Heart right ventricle (tissue), 16 donors: Measurements from ENCODE around the gene MAP3K7. TPM values are rescaled to one million over a fixed set of nuclear protein-coding genes. Genes with fewer than 3 reads are reported as not detected.

Source experiments
- ATAC-seq, 8 donors: fragments of 200-7000 bp; cut with Tn5 transposase; one replicate each; pipeline ENCODE4 v1.9.1; 2020; ENCODE audit warnings: mild to moderate bottlenecking in 8 of 8, moderate library complexity in 8 of 8, moderate number of reproducible peaks in 1 of 8
- DNase-seq, 2 donors: peaks; one replicate each; pipeline ENCODE4 v3.0.0-alpha.2; 2020
- H3K27ac ChIP-seq, 10 donors: fragments of 200-600 bp; sonication (generic) in 2 of 10; one replicate each; pipeline versions ENCODE4 v1.5.0 to v1.8.0; 2020 to 2022; ENCODE audit warnings: mild to moderate bottlenecking in 3 of 10
- H3K27me3 ChIP-seq, 7 donors: fragments of 200-600 bp; one replicate each; pipeline ENCODE4 v1.8.0; 2021 to 2022; ENCODE audit warnings: mild to moderate bottlenecking in 2 of 7
- H3K36me3 ChIP-seq, 9 donors: fragments of 200-600 bp; sonication (generic) in 1 of 9; one replicate each; pipeline versions ENCODE4 v1.5.0 to v1.8.0; 2020 to 2022; ENCODE audit warnings: mild to moderate bottlenecking in 2 of 9
- H3K4me1 ChIP-seq, 9 donors: fragments of 200-600 bp; sonication (generic) in 1 of 9; one replicate each; pipeline versions ENCODE4 v1.5.0 to v1.8.0; 2020 to 2022; ENCODE audit warnings: mild to moderate bottlenecking in 4 of 9
- H3K4me3 ChIP-seq, 10 donors: fragments of 200-600 bp; sonication (generic) in 2 of 10; one replicate each; pipeline versions ENCODE4 v1.5.0 to v1.8.0; 2020 to 2022; ENCODE audit warnings: mild to moderate bottlenecking in 7 of 10, moderate library complexity in 2 of 10
- H3K9me3 ChIP-seq, 11 donors: fragments of 200-600 bp in 10 of 11; sonication (generic) in 2 of 11; one replicate each; pipeline versions ENCODE4 v1.5.0 to v1.8.0; 2013 to 2022; ENCODE audit warnings: mild to moderate bottlenecking in 2 of 11, control low read depth in 1 of 11, moderate library complexity in 1 of 11
- WGBS, 2 donors: extraction: QIAGEN DNeasy Blood & Tissue Kit; methylation state at CpG; one replicate each; pipeline ENCODE4 v1.1.7; 2013; ENCODE audit warnings: inconsistent platforms in 1 of 2; 5-methylcytosine and 5-hydroxymethylcytosine counted together
- intact Hi-C, 10 donors: fragments of 100-400 bp; cut with DNase I; formaldehyde crosslinking; loops; one replicate each; pipeline versions ENCODE4 v1.11.1 to v1.14.2; 2022
- polyA plus RNA-seq, 2 donors: library from polyadenylated mRNA; stranded (reverse); fragments of 200-250 nt; gene quantifications; one replicate each; pipeline ENCODE4 v1.2.3, GENCODE V29; 2013
- total RNA-seq, 10 donors: library from RNA; stranded (reverse); fragmentation: NEBNext Ultra II Directional in 3 of 10; extraction: Animal tissue kit (Norgen Biotek cat#: 25700) in 3 of 10; gene quantifications; one replicate each; pipeline versions ENCODE4 v1.2.1 to v1.2.4, GENCODE V29; 2021 to 2023
- TF ChIP-seq, protein P1 (sequence below), 9 donors: fragments of 200-600 bp; sonication (generic) in 2 of 9; IDR thresholded peaks; one replicate each; pipeline versions ENCODE4 v1.5.0 to v1.8.0; 2021 to 2022; ENCODE audit warnings: antibody characterized with exemption in 9 of 9, mild to moderate bottlenecking in 5 of 9, moderate library complexity in 1 of 9
- donor health status: Arrhythmogenic right ventricular cardiomyopathy.
- donor health status: ischemic (EF 13 %, LVEDD 7.1; RV severe dilation, severe dysfunction).
- donor health status: healthy with polysubstance abuse.
- donor health status: DM: no; HTN: yes; CAD: no.
- donor health status: DM: no; HTN: no; CAD: no.
- donor health status: ischemic (EF 25% LVEDD 6.9; RV normal size, moderate dysfunction).
- donor health status: ischemic (EF 25% LVEDD 5.7; RV mildly dilated, moderate dysfunction).
- donor health status: healthy.
- donor health status: DM: yes; HTN: yes; CAD: no.
- donor health status: Ischemic cardiomyopathy.
- donor health status: ischemic (EF 35%, LVEDD 5.7; RV mildly dilated, moderate dysfunction).
- donor health status: nonischemic (EF 11% LVEDD 7.7; RV severe dilation, severe dysfunction).
- donor health status: DM: yes; HTN: yes; CAD: no.
- donor health status: PGD.
- donor health status: ischemic (EF 29% LVEDD 5.4; RV normal size, mild dysfunction).
- donor health status: nonischemic (EF 23%, LVEDD 6.1; RV moderate dilation, normal function).

The MAP3K7 gene
- total and polyA plus RNA-seq, 12 donors, result 7.5 to 29.3 (median 20.1) TPM

DNA sequence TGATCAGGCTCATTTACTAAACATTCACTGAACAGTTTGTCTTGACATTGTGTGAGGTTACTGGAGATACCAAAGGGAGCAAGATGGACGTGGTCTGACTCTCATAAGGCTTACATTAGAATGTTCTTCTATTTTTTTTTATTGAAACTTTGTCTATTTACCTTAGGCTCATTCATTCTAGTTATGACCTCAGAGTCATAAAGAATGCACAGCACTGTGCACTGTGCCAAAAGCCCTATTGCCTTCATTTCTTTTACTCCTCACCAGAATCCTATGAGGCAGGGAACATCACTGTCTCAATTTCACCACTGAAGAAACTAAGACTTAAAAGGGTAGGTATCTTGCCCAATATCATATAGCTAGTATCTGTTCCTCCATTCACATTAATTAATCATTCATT, 94.5 kb downstream of the MAP3K7 start:
- 77 to 90% methylated on average over 1 of the region's 1 CpG for WGBS, 2 donors
- peaks cover 0 to 4% (median 0%) of the 10 kb centered on the region in 7 donors for H3K27me3 ChIP-seq
- peaks cover 0 to 21% (median 0%) of the 10 kb centered on the region in 9 donors for H3K4me1 ChIP-seq
- H3K4me3 ChIP-seq, result no peak overlapping the region
- intact Hi-C loops, result no loop called here
- TF ChIP-seq, protein P1, sequence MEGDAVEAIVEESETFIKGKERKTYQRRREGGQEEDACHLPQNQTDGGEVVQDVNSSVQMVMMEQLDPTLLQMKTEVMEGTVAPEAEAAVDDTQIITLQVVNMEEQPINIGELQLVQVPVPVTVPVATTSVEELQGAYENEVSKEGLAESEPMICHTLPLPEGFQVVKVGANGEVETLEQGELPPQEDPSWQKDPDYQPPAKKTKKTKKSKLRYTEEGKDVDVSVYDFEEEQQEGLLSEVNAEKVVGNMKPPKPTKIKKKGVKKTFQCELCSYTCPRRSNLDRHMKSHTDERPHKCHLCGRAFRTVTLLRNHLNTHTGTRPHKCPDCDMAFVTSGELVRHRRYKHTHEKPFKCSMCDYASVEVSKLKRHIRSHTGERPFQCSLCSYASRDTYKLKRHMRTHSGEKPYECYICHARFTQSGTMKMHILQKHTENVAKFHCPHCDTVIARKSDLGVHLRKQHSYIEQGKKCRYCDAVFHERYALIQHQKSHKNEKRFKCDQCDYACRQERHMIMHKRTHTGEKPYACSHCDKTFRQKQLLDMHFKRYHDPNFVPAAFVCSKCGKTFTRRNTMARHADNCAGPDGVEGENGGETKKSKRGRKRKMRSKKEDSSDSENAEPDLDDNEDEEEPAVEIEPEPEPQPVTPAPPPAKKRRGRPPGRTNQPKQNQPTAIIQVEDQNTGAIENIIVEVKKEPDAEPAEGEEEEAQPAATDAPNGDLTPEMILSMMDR (IDR thresholded peaks at IDR 0.05), result no peak
- ATAC-seq (no peak), DNase-seq (no peak)
- H3K9me3 ChIP-seq, result no peaks in the 10 kb centered on the region
- H3K27ac ChIP-seq, result no peak overlapping the region
- H3K36me3 ChIP-seq, result no peaks in the 10 kb centered on the region

DNA sequence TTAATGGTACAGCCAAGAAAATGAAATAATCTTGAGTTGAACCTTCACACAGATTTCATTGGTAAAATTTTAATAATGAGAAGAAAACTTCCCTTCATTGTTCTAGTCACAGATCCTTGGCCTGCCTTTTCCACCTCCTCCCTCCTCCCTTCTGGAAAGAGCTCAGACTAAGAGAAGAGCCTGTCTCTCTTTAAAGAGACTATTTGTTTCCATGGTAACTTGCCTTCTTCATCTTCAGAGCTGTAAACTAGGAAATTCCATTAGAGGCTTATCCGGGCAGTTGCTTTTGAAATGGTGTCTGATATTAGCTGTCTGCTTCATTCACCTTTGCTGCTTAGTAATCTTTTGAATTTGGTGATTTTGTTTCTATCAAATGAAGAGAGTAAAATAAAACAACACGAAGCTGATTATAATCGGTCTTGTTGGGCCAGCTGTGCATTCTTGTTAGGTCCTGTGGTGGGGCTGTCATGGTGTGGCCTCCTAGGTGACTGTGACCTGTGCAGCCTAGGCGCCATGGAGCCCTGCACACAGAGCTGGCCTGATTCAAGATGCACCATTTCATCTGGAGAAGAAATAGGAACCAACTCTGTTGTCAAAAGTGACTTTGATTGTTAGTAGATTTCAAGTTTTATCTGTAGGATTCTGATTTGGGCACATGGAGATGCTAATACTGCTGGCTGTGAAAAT, 96.7 kb downstream of the MAP3K7 start:
- 58 to 69% methylated on average over 4 of the region's 4 CpGs for WGBS, 2 donors
- no peaks in the 10 kb centered on the region for H3K36me3 ChIP-seq
- peak overlapping the region in 1 of 10 donors; percentile 23 for H3K27ac ChIP-seq
- DNase-seq (no peak), ATAC-seq (peak in 2 of 8 donors; percentile 54 to 66)
- H3K4me3 ChIP-seq, result no peak overlapping the region
- H3K4me1 ChIP-seq, result peaks cover 0 to 21% (median 0%) of the 10 kb centered on the region in 9 donors
- intact Hi-C loops, result no loop called here
- H3K9me3 ChIP-seq, result no peaks in the 10 kb centered on the region
- TF ChIP-seq, protein P1 (IDR thresholded peaks at IDR 0.05), result no peak
- H3K27me3 ChIP-seq, result peaks cover 0 to 4% (median 0%) of the 10 kb centered on the region in 7 donors

DNA sequence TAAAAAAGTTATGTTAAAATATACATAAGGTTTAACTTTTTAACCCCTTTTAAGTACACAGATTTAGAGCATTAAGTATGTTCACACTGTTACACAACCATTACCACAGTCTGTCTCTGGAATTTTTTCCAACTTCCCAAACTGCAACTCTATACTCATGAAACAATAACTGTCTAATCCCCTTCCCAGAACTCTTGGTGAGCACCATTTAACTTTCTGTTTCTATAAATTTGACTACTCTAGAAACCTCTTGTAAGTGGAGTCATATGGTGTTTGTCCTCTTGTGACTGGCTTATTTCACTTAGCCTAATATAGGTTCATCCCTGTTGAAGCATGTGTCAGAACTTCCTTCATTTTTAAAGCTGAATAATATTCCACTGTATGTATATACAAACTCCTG, 98.1 kb downstream of the MAP3K7 start:
- H3K4me1 ChIP-seq, result peaks cover 0 to 21% (median 0%) of the 10 kb centered on the region in 9 donors

DNA sequence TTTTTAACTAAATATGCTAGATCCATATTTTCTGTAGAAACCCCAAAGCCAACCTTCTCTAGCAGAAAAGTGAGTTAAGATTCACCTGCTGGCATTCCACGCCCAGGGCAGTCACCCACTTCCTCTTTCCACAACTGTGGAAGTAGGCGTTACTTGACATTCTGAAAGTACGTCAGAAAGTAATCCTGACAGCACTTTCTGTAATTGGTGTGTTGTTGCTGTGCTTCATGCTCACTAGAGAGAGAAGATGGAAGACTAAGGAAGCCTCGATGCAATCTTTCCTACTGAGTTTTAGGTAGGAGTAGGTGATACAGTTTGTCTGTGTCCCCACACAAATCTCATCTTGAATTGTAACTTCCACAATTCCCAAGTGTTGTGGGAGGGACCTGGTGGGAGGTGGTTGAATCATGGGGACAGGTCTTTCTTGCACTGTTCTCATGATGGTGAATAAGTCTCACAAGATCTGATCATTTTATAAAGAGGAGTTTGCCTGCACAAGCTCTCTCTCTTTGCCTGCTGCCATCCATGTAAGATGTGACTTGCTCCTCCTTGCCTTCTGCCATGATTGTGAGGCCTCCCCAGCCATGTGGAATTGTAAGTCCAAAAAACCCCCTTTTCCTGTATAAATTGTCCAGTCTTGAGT, 101.1 kb downstream of the MAP3K7 start:
- TF ChIP-seq, protein P1 (IDR thresholded peaks at IDR 0.05), result no peak
- intact Hi-C loops, result loop anchor here in 3 of 10 donors (10.0 kb wide), 3 partner anchors 181 to 511 kb away; partner anchors contain the start of gene BACH2 (in 1 of the 3)
- no peak for DNase-seq
- no peak for ATAC-seq
- H3K27me3 ChIP-seq, result no peaks in the 10 kb centered on the region
- no peaks in the 10 kb centered on the region for H3K36me3 ChIP-seq
- WGBS, 2 donors, result 88 to 92% methylated on average over 4 of the region's 4 CpGs
- H3K4me1 ChIP-seq, result peaks cover 0 to 12% (median 0%) of the 10 kb centered on the region in 9 donors
- H3K4me3 ChIP-seq, result no peak overlapping the region
- H3K9me3 ChIP-seq, result no peaks in the 10 kb centered on the region
- H3K27ac ChIP-seq, result no peak overlapping the region

More for the DNA sequence above, 98.1 kb downstream of the MAP3K7 start:
- Histone ChIP-seq H3K4me3 (no peak overlapping the region), H3K36me3 (no peaks in the 10 kb centered on the region), H3K27me3 (peaks cover 0 to 4% (median 0%) of the 10 kb centered on the region in 7 donors), H3K27ac (no peak overlapping the region), H3K9me3 (no peaks in the 10 kb centered on the region)
- intact Hi-C loops, result loop anchor here in 3 of 10 donors (10.0 kb wide), 3 partner anchors 184 to 514 kb away; partner anchors contain the start of gene BACH2 (in 1 of the 3)
- DNase-seq (no peak), ATAC-seq (no peak)
- TF ChIP-seq, protein P1 (IDR thresholded peaks at IDR 0.05), result no peak
